IMR-90 (cell line): ENCODE measurements around the gene KAT7. TPM values are rescaled to one million over a fixed set of nuclear protein-coding genes. Genes with fewer than 3 reads are reported as not detected.

Experiments
- ATAC-seq: fragments of 200-7000 bp; cut with Tn5 transposase; 2 replicates; pipeline ENCODE4 v1.9.1; 2020; ENCODE audit warnings: low read depth, mild to moderate bottlenecking, moderate library complexity
- BruUV-seq: library from RNA; stranded (reverse); fragments of 400-500 nt; replicated peaks from 2 replicates; lab custom pipeline; 2021; lab: Mats Ljungman, UMichigan
- CTCF ChIA-PET: fragments of 300-600 bp; formaldehyde crosslinking; extraction: SDS; loops from one replicate; lab custom pipeline; 2021; ENCODE audit warnings: antibody characterized with exemption; lab: Yijun Ruan, JAX
- POLR2A ChIA-PET: fragments of 300-600 bp; sonication (Branson Sonifier 250); formaldehyde crosslinking; loops from one replicate; lab custom pipeline; 2022; ENCODE audit warnings: antibody characterized with exemption; ENCODE audit not compliant: unreplicated experiment; lab: Charles Lee
- DNase-seq: peaks from one replicate; pipeline ENCODE4 v3.0.0; 2013
- H2AFZ ChIP-seq: replicated peaks from 2 replicates; pipeline ENCODE3; 2013; ENCODE audit warnings: low read length, mild to moderate bottlenecking; ENCODE audit not compliant: poor library complexity
- H2AK5ac ChIP-seq: 2 replicates; pipeline ENCODE4 v1.6.1; 2013; ENCODE audit warnings: low read depth, low read length, inconsistent platforms
- H2AK9ac ChIP-seq: replicated peaks from 2 replicates; pipeline ENCODE3; 2013; ENCODE audit warnings: mild to moderate bottlenecking, low read depth, low read length, moderate library complexity; ENCODE audit not compliant: poor library complexity
- H2BK120ac ChIP-seq: 2 replicates; pipeline ENCODE4 v1.6.1; 2013; ENCODE audit warnings: low read depth, low read length, inconsistent platforms
- H2BK15ac ChIP-seq: 3 replicates; pipeline ENCODE4 v1.6.1; 2013; ENCODE audit warnings: low read depth, low read length, inconsistent platforms
- H2BK20ac ChIP-seq: 2 replicates; pipeline ENCODE4 v1.6.1; 2013; ENCODE audit warnings: low read depth, mild to moderate bottlenecking, inconsistent platforms, low read length, moderate library complexity
- H2BK5ac ChIP-seq: 2 replicates; pipeline ENCODE4 v1.6.1; 2013; ENCODE audit warnings: mild to moderate bottlenecking, low read depth, low read length, inconsistent platforms; ENCODE audit not compliant: poor library complexity, severe bottlenecking
- H3K14ac ChIP-seq: replicated peaks from 2 replicates; pipeline ENCODE4 v1.6.1; 2013; ENCODE audit warnings: low read depth, low read length, inconsistent platforms
- H3K18ac ChIP-seq: 2 replicates; pipeline ENCODE4 v1.6.1; 2013; ENCODE audit warnings: low read depth, low read length, control low read depth
- H3K23ac ChIP-seq: 2 replicates; pipeline ENCODE4 v1.6.1; 2013; ENCODE audit warnings: low read depth, low read length, inconsistent platforms
- H3K27ac ChIP-seq: 2 replicates; pipeline ENCODE4 v1.5.1; 2013; ENCODE audit warnings: mild to moderate bottlenecking, control low read depth, low read length; ENCODE audit not compliant: insufficient read depth
- H3K27me3 ChIP-seq: 2 replicates; pipeline ENCODE4 v1.6.1; 2013; ENCODE audit warnings: low read length; ENCODE audit not compliant: control insufficient read depth, insufficient read depth
- H3K36me3 ChIP-seq: 2 replicates; pipeline ENCODE4 v1.6.1; 2013; ENCODE audit warnings: low read length, mixed read lengths; ENCODE audit not compliant: control insufficient read depth, insufficient read depth
- H3K4ac ChIP-seq: 2 replicates; pipeline ENCODE4 v1.6.1; 2013; ENCODE audit warnings: low read depth, low read length, inconsistent platforms
- H3K4me1 ChIP-seq: 2 replicates; pipeline ENCODE4 v1.6.1; 2013; ENCODE audit warnings: low read length, mixed read lengths; ENCODE audit not compliant: control insufficient read depth, insufficient read depth
- H3K4me2 ChIP-seq: 2 replicates; pipeline ENCODE4 v1.6.1; 2013; ENCODE audit warnings: low read depth, mild to moderate bottlenecking, control low read depth, low read length, moderate library complexity
- H3K4me3 ChIP-seq: 2 replicates; pipeline ENCODE4 v1.5.1; 2013; ENCODE audit warnings: low read depth, mild to moderate bottlenecking, control low read depth, low read length, moderate library complexity; ENCODE audit not compliant: insufficient read depth
- H3K56ac ChIP-seq: 2 replicates; pipeline ENCODE4 v1.6.1; 2013; ENCODE audit warnings: low read length, inconsistent platforms; ENCODE audit not compliant: insufficient read depth; ENCODE audit errors: extremely low read depth
- H3K79me1 ChIP-seq, 2 experiments: 2 replicates each; pipeline ENCODE4 v1.6.1; 2013; ENCODE audit warnings: low read length in 2 of 2, inconsistent platforms in 1 of 2, low read depth in 1 of 2
- H3K9ac ChIP-seq: 2 replicates; pipeline ENCODE4 v1.6.1; 2013; ENCODE audit warnings: low read depth, low read length, control low read depth
- H3K9me1 ChIP-seq: 2 replicates; pipeline ENCODE4 v1.6.1; 2013; ENCODE audit warnings: low read length, inconsistent platforms; ENCODE audit not compliant: insufficient read depth
- H3K9me3 ChIP-seq: 2 replicates; pipeline ENCODE4 v1.6.1; 2013; ENCODE audit warnings: low read length; ENCODE audit not compliant: control insufficient read depth, insufficient read depth
- H4K20me1 ChIP-seq: 2 replicates; pipeline ENCODE4 v1.6.1; 2013; ENCODE audit warnings: low read length, inconsistent platforms; ENCODE audit not compliant: insufficient read depth
- H4K5ac ChIP-seq: 2 replicates; pipeline ENCODE4 v1.6.1; 2013; ENCODE audit warnings: mild to moderate bottlenecking, low read depth, low read length, control low read depth
- H4K8ac ChIP-seq, 2 experiments: 2 replicates each; pipeline ENCODE4 v1.6.1; 2013; ENCODE audit warnings: low read depth in 2 of 2, low read length in 2 of 2, control low read depth in 1 of 2, inconsistent platforms in 1 of 2
- H4K91ac ChIP-seq: 2 replicates; pipeline ENCODE4 v1.6.1; 2013; ENCODE audit warnings: low read depth, low read length, inconsistent platforms; ENCODE audit not compliant: insufficient read depth
- MXI1 ChIP-seq: IDR thresholded peaks from 2 replicates; pipeline ENCODE4 v1.6.1; 2012; ENCODE audit warnings: low read depth, mild to moderate bottlenecking, low read length, moderate library complexity, borderline replicate concordance
- RAD21 ChIP-seq: IDR thresholded peaks from 2 replicates; pipeline ENCODE4 v1.6.1; 2012; ENCODE audit warnings: low read length, improper control_type of control experiment
- RCOR1 ChIP-seq: IDR thresholded peaks from 2 replicates; pipeline ENCODE4 v1.6.1; 2012; ENCODE audit warnings: mild to moderate bottlenecking, low read length, improper control_type of control experiment; ENCODE audit not compliant: insufficient replicate concordance
- RFX5 ChIP-seq: IDR thresholded peaks from 2 replicates; pipeline ENCODE4 v1.8.0; 2012; ENCODE audit warnings: low read depth, mild to moderate bottlenecking, low read length, moderate library complexity
- WGBS, 2 experiments: methylation state at CpG; one replicate each; pipeline versions ENCODE4 v1.1.5 to v1.1.7; 2013; ENCODE audit warnings: missing lambda C conversion rate in 2 of 2; ENCODE audit not compliant: insufficient read length in 1 of 2; ENCODE audit errors: extremely low coverage in 2 of 2; 5-methylcytosine and 5-hydroxymethylcytosine counted together
- dilution Hi-C: fragments of 300-500 bp; cut with HindIII; formaldehyde crosslinking; loops from one replicate; pipeline ENCODE4 v1.14.3; 2018; ENCODE audit warnings: low sequenced_read_pairs; ENCODE audit not compliant: unreplicated experiment
- in situ Hi-C: fragments of 300-500 bp; cut with MboI; formaldehyde crosslinking; loops from 3 replicates; pipeline ENCODE4 v1.14.3; 2019; ENCODE audit warnings: low sequenced_read_pairs, inconsistent platforms, mixed read lengths
- intact Hi-C: fragments of 100-400 bp; cut with micrococcal nuclease; formaldehyde crosslinking; loops from 2 replicates; pipeline ENCODE4 v1.10.0; 2022
- polyA plus RNA-seq, 3 experiments: library from polyadenylated mRNA; depleted of rRNA; stranded (reverse); fragments of >200 nt; gene quantifications; 2 replicates each; pipeline ENCODE4 v1.2.3, GENCODE V29; 2012; ENCODE audit warnings: low replicate concordance in 1 of 3
- total RNA-seq: library from RNA; depleted of rRNA; stranded (reverse); fragments of >200 nt; gene quantifications from 2 replicates; pipeline ENCODE4 v1.2.3, GENCODE V29; 2012
- TF ChIP-seq, protein P1 (sequence below): fragments of 150-350 bp; IDR thresholded peaks from 2 replicates; pipeline ENCODE4 v1.6.1; 2016; ENCODE audit warnings: low read depth, mild to moderate bottlenecking, low read length, moderate library complexity, borderline replicate concordance

Gene KAT7
- total and polyA plus RNA-seq, 2 of the 4 experiments (the other 2 are of a cell fraction): 16.9 to 21.9 TPM

DNA sequence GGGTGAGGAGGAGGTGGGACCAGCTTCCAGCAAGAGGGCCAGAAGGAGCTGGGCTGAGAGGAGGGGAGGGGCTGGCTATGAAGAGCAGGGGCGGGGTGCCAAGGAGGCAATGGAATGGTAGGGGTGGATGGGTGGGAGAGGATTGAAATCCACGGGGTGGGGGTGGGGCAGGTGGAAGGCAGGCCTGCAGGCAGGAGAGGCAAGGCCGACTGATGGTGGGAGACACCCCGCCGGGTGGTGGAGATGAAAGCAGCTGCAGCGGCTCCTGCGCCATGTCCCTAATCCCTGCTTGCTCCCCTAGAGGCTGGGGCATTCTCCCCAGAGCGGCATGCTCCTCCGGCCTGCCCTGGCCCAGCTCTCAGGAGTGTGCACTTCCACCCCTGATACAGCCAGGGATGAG lies 87.2 kb downstream of the KAT7 start:
- no peak overlapping the region for H3K9ac ChIP-seq
- no peaks in the 10 kb centered on the region for H3K9me3 ChIP-seq
- no peak for DNase-seq
- no peaks in the 10 kb centered on the region for H3K4me1 ChIP-seq
- H4K5ac ChIP-seq: no peak overlapping the region
- no peak overlapping the region for H3K23ac ChIP-seq
- in situ Hi-C loops (loop anchor here (25.0 kb wide), 1 partner anchor 437 kb away; no protein-coding TSS in a partner anchor), intact Hi-C loops (no loop called here), dilution Hi-C loops (no loop called here)
- no peak overlapping the region for H3K4me3 ChIP-seq
- H4K8ac ChIP-seq: no peak overlapping the region
- no peaks in the 10 kb centered on the region for H3K9me1 ChIP-seq
- no peak overlapping the region for H3K14ac ChIP-seq
- H3K79me1 ChIP-seq: no peaks in the 10 kb centered on the region
- H3K27me3 ChIP-seq: peaks cover 76% of the 10 kb centered on the region
- no peak overlapping the region for H3K4me2 ChIP-seq
- no peak overlapping the region for H2AFZ ChIP-seq
- no peak overlapping the region for H2BK15ac ChIP-seq
- CTCF ChIA-PET: interaction anchor here (1.3 kb wide), 1 partner anchor 122 kb away, joined by 6 read pairs; no protein-coding TSS in a partner anchor
- no peak overlapping the region for H3K4ac ChIP-seq
- no peak overlapping the region for H2AK5ac ChIP-seq
- no peak overlapping the region for H4K91ac ChIP-seq
- H3K18ac ChIP-seq: no peak overlapping the region
- no peak overlapping the region for H2BK120ac ChIP-seq
- H4K20me1 ChIP-seq: no peaks in the 10 kb centered on the region
- WGBS, 2 experiments: 19% methylated on average over 3 of the region's 9 CpGs; no CpG with 5 or more reads in 1 of the 2 experiments
- no peak for ATAC-seq
- no peak overlapping the region for H2BK5ac ChIP-seq
- BruUV-seq: no TSS peak
- no peak overlapping the region for H3K56ac ChIP-seq
- H2AK9ac ChIP-seq: no peak overlapping the region
- H3K27ac ChIP-seq: no peak overlapping the region
- no peak overlapping the region for H2BK20ac ChIP-seq
- POLR2A ChIA-PET: no interaction called here
- TF ChIP-seq MXI1 (no peak), RFX5 (no peak), RAD21 (no peak), RCOR1 (no peak)
- TF ChIP-seq, protein P1, sequence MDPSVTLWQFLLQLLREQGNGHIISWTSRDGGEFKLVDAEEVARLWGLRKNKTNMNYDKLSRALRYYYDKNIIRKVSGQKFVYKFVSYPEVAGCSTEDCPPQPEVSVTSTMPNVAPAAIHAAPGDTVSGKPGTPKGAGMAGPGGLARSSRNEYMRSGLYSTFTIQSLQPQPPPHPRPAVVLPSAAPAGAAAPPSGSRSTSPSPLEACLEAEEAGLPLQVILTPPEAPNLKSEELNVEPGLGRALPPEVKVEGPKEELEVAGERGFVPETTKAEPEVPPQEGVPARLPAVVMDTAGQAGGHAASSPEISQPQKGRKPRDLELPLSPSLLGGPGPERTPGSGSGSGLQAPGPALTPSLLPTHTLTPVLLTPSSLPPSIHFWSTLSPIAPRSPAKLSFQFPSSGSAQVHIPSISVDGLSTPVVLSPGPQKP: no peak
- H3K36me3 ChIP-seq: no peaks in the 10 kb centered on the region
